ENCODE data around the gene TMEM54.

TMEM54 gene

GRCh38 chr1:32891241-32891570 is 10.0 kb downstream of the TMEM54 start:
- no peak for DNase-seq (ENCODE audit: low read depth, low spot score)

GRCh38 chr1:32890516-32891240 is 10.5 kb downstream of the TMEM54 start:
- ChIA-PET POLR2A (no interaction called here), CTCF (interaction anchor here (0.5 to 11.7 kb wide), 12 partner anchors 8 to 198 kb away, joined by 3 to 179 read pairs (median 6); partner anchors contain the start of gene FNDC5)
- no peak for TF ChIP-seq CTCF (IDR thresholded peaks at IDR 0.05; ENCODE audit: insufficient read depth, low read length, missing control alignments)
- no peak for DNase-seq (ENCODE audit: low read depth, low spot score)
- no peak overlapping the region for H3K4me3 ChIP-seq (ENCODE audit: low read depth, low read length)

More at GRCh38 chr1:32891241-32891570, 10.0 kb downstream of the TMEM54 start:
- no peak for TF ChIP-seq CTCF (IDR thresholded peaks at IDR 0.05; ENCODE audit: insufficient read depth, low read length, missing control alignments)
- no peak overlapping the region for H3K4me3 ChIP-seq (ENCODE audit: low read depth, low read length)
- ChIA-PET CTCF (interaction anchor here (1.0 to 11.7 kb wide), 8 partner anchors 9 to 197 kb away, joined by 3 to 179 read pairs (median 10); partner anchors contain the start of gene FNDC5), POLR2A (no interaction called here)

- TF ChIP-seq CTCF (IDR thresholded peaks at IDR 0.05; ENCODE audit: insufficient read depth, low read length, missing control alignments), result no peak
- CTCF ChIA-PET, result interaction anchor here (0.5 to 11.7 kb wide), 9 partner anchors 8 to 118 kb away, joined by 3 to 179 read pairs (median 4); partner anchors contain the start of gene FNDC5
- H3K4me3 ChIP-seq (ENCODE audit: low read depth, low read length), result no peak overlapping the region
- no peak for DNase-seq (ENCODE audit: low read depth, low spot score)
- POLR2A ChIA-PET, result no interaction called here
These were observed 11.4 kb downstream of the TMEM54 start for GRCh38 chr1:32889731-32890278.

GRCh38 chr1:32888677-32889420 is 12.3 kb downstream of the TMEM54 start:
- CTCF ChIA-PET, result interaction anchor here (1.0 to 11.7 kb wide), 5 partner anchors 10 to 119 kb away, joined by 3 to 179 read pairs (median 8); partner anchors contain the start of gene FNDC5
- POLR2A ChIA-PET, result no interaction called here
- no peak overlapping the region for H3K4me3 ChIP-seq (ENCODE audit: low read depth, low read length)
- no peak for DNase-seq (ENCODE audit: low read depth, low spot score)
- no peak for TF ChIP-seq CTCF (IDR thresholded peaks at IDR 0.05; ENCODE audit: insufficient read depth, low read length, missing control alignments)

- ChIA-PET CTCF (interaction anchor here (1.6 to 11.7 kb wide), 3 partner anchors 10 to 20 kb away, joined by 3 to 179 read pairs (median 29); partner anchors contain the start of gene FNDC5), POLR2A (no interaction called here)
These were observed 13.1 kb downstream of the TMEM54 start for GRCh38 chr1:32888134-32888533.

More at GRCh38 chr1:32888134-32888533, 13.1 kb downstream of the TMEM54 start:
- no peak for TF ChIP-seq CTCF (IDR thresholded peaks at IDR 0.05; ENCODE audit: insufficient read depth, low read length, missing control alignments)
- no peak for DNase-seq (ENCODE audit: low read depth, low spot score)
- H3K4me3 ChIP-seq (ENCODE audit: low read depth, low read length), result no peak overlapping the region
